ENCODE measurements around the gene SLC12A9.
A peak's percentile ranks its signal among the peaks of the same experiment; 100 is the strongest.

SLC12A9 gene

DNA sequence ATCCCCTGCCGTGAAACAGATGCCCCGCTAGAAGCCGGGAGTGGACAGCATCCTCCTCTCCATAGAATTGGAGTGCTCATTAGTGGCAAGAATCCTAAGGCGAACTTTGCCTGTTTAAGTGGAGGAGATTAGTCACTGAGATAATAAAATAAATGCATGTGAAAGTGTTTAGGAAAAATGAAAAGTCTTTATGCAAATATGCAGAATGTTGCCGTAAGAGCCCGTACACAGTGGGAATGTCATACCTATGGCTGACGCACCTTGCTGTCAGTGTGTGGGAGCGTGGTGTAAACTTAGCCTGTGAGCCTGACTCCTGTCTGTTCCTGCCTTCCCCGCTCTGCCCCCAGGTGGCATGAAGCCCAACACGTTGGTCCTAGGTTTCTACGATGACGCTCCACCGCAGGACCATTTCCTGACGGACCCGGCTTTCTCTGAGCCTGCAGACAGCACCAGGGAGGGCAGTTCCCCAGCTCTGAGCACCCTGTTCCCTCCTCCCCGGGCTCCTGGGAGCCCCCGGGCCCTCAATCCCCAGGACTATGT lies 12.9 kb downstream of the SLC12A9 start:
- Mint-ChIP-seq H3K4me1 (ENCODE audit: low read depth) (peaks cover 12% of the 10 kb centered on the region), H3K27ac (peak overlapping the region; percentile 54), H3K4me3 (peak overlapping the region; percentile 49), H3K27me3 (no peaks in the 10 kb centered on the region), H3K36me3 (peaks cover 3% of the 10 kb centered on the region), H3K9me3 (ENCODE audit: low read depth) (no peaks in the 10 kb centered on the region)

- no peaks in the 10 kb centered on the region for H3K9me3 Mint-ChIP-seq (ENCODE audit: low read depth)
- H3K36me3 Mint-ChIP-seq, result peaks cover 3% of the 10 kb centered on the region
- H3K4me1 Mint-ChIP-seq (ENCODE audit: low read depth), result peaks cover 12% of the 10 kb centered on the region
- peak overlapping the region; percentile 95 for H3K27ac Mint-ChIP-seq
- peak overlapping the region; percentile 93 for H3K4me3 Mint-ChIP-seq
- no peaks in the 10 kb centered on the region for H3K27me3 Mint-ChIP-seq
These were observed 13.6 kb downstream of the SLC12A9 start for GRCh38 chr7:100865938-100866728.

DNA sequence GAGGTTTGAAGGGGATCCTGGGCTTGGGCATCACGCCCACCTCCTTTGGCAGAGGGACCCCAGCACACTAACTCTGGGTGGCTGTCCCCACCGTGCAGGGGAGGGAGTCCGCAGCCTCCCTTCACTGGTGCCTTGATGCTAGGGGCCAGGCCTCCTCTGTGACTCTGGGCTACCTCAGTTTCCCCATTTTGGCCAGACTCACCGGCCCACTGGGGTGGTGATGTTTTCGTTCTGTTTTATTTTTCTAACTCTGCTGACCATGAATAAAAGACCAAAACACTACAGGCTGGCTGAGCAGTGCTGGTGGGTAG lies 14.2 kb downstream of the SLC12A9 start:
- Mint-ChIP-seq H3K4me1 (ENCODE audit: low read depth) (peaks cover 12% of the 10 kb centered on the region), H3K4me3 (peak overlapping the region; percentile 93), H3K27me3 (no peaks in the 10 kb centered on the region), H3K9me3 (ENCODE audit: low read depth) (no peaks in the 10 kb centered on the region), H3K27ac (peak overlapping the region; percentile 95), H3K36me3 (peaks cover 5% of the 10 kb centered on the region)

GRCh38 chr7:100867040-100867775 lies 14.7 kb downstream of the SLC12A9 start, which contains the start of gene TRIP6:
TRIP6 (plus strand) TSS chr7:100867387; CDS start chr7:100867498, 111 bp downstream.
- H3K9me3 Mint-ChIP-seq (ENCODE audit: low read depth), result no peaks in the 10 kb centered on the region
- no peaks in the 10 kb centered on the region for H3K27me3 Mint-ChIP-seq
- peaks cover 5% of the 10 kb centered on the region for H3K36me3 Mint-ChIP-seq
- H3K4me3 Mint-ChIP-seq, result peak within 1 kb of the TSS; percentile 93
- peaks cover 12% of the 10 kb centered on the region for H3K4me1 Mint-ChIP-seq (ENCODE audit: low read depth)
- H3K27ac Mint-ChIP-seq, result peak within 1 kb of the TSS; percentile 95

DNA sequence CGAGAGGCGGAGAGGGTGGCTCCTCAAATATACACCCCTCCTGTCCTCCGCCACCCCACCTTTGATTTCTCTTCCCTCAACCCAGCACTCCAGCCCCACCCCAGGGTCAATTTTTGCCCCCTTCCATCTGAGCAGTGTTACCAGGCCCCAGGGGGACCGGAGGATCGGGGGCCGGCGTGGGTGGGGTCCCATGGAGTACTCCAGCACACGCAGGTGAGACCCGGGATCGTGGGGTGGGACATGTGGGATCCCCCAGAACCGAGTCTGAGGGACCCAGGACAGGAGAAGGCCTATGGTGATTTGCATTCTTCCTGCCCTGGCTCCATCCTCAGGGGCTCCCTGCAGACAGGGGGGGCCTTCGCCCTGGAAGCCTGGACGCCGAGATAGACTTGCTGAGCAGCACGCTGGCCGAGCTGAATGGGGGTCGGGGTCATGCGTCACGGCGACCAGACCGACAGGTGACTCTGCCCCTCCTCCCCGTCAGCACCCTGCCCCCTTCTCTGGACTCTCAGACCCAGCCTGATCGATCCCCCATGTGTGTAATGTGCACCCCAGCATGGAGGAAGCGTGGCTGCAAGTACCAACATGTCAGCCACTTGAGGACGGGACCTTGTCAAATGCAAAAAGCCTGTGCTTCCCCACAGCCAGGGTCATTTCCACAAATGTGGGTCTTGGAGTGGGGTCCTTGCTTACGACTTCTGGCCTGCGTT lies 15.4 kb downstream of the SLC12A9 start:
- Mint-ChIP-seq H3K27me3 (no peaks in the 10 kb centered on the region), H3K4me3 (peak overlapping the region; percentile 78), H3K27ac (peak overlapping the region; percentile 78), H3K9me3 (ENCODE audit: low read depth) (no peaks in the 10 kb centered on the region), H3K36me3 (peaks cover 9% of the 10 kb centered on the region), H3K4me1 (ENCODE audit: low read depth) (peaks cover 12% of the 10 kb centered on the region)

DNA sequence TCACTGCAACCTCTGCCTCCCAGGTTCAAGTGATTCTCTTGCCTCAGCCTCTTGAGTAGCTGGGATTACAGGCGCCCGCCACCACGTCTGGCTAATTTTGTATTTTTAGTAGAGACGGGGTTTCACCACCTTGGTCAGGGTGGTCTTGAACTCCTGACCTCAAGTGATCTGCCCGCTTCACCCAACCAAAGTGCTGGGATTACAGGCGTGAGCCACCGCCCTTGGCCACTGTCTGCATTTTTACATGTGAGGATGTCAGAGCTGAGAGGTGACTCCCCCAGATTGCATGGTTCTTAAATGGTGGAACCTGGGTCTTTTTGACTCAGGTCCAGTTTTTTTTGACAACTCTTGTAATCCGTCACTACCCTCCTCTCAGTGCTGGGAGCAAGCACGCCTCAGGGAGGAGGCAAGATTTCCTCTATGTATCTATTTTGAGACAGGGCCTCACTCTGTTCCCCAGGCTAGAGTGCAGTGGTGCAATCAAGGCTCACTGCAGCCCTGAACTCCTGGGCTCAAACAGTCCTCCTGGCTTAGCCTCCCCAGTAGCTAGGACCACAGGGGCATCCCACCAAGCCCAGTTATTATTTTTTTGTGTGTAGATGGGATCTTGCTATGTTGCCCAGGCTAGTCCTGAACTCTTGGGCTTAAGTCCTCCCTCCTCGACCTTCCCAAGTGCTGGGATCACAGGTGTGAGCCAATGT lies 21.2 kb downstream of the SLC12A9 start:
- Mint-ChIP-seq H3K4me1 (ENCODE audit: low read depth) (peaks cover 36% of the 10 kb centered on the region), H3K36me3 (peaks cover 13% of the 10 kb centered on the region), H3K4me3 (peak overlapping the region; percentile 97), H3K27me3 (no peaks in the 10 kb centered on the region), H3K9me3 (ENCODE audit: low read depth) (no peaks in the 10 kb centered on the region), H3K27ac (peak overlapping the region; percentile 96)

GRCh38 chr7:100874300-100874576 lies 21.7 kb downstream of the SLC12A9 start:
- H3K27ac Mint-ChIP-seq, result peak overlapping the region; percentile 96
- H3K4me3 Mint-ChIP-seq, result peak overlapping the region; percentile 97
- H3K9me3 Mint-ChIP-seq (ENCODE audit: low read depth), result no peaks in the 10 kb centered on the region
- H3K36me3 Mint-ChIP-seq, result peaks cover 13% of the 10 kb centered on the region
- no peaks in the 10 kb centered on the region for H3K27me3 Mint-ChIP-seq
- H3K4me1 Mint-ChIP-seq (ENCODE audit: low read depth), result peaks cover 41% of the 10 kb centered on the region

GRCh38 chr7:100874577-100875355 lies 22.3 kb downstream of the SLC12A9 start, which contains the start of gene SRRT:
SRRT (plus strand) TSS chr7:100875103; CDS start chr7:100875591, 488 bp downstream.
- Mint-ChIP-seq H3K4me1 (ENCODE audit: low read depth) (peaks cover 46% of the 10 kb centered on the region), H3K27ac (peak within 1 kb of the TSS; percentile 96), H3K36me3 (peaks cover 13% of the 10 kb centered on the region), H3K4me3 (peak within 1 kb of the TSS; percentile 97), H3K9me3 (ENCODE audit: low read depth) (no peaks in the 10 kb centered on the region), H3K27me3 (no peaks in the 10 kb centered on the region)

- Mint-ChIP-seq H3K4me3 (peak overlapping the region; percentile 97), H3K4me1 (ENCODE audit: low read depth) (peaks cover 49% of the 10 kb centered on the region), H3K27me3 (no peaks in the 10 kb centered on the region), H3K27ac (peak overlapping the region; percentile 96), H3K9me3 (ENCODE audit: low read depth) (no peaks in the 10 kb centered on the region), H3K36me3 (peaks cover 13% of the 10 kb centered on the region)
These were observed 22.8 kb downstream of the SLC12A9 start for GRCh38 chr7:100875356-100875751.

- H3K4me3 Mint-ChIP-seq, result peak overlapping the region; percentile 25
- no peaks in the 10 kb centered on the region for H3K9me3 Mint-ChIP-seq (ENCODE audit: low read depth)
- peaks cover 7% of the 10 kb centered on the region for H3K36me3 Mint-ChIP-seq
- H3K4me1 Mint-ChIP-seq (ENCODE audit: low read depth), result peaks cover 52% of the 10 kb centered on the region
- no peaks in the 10 kb centered on the region for H3K27me3 Mint-ChIP-seq
- peak overlapping the region; percentile 34 for H3K27ac Mint-ChIP-seq
These were observed 25.5 kb downstream of the SLC12A9 start for GRCh38 chr7:100878013-100878412.

DNA sequence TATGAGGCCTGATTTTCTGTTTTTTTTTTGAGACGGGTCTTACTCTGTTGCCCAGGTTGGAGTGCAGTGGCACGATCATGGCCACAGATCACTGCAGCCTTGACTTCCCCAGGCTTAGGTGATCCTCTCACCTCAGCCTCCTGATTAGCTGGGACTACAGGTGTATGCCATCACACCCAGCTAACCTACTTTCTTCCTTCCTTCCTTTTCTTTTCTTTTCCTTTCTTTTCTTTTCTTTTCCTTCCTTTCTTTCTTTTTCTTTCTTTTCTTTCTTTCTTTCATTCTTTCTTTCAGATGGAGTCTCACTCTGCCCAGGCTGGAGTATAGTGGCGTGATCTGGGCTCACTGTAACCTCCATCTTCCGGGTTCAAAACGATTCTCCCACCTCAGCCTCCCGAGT lies 26.2 kb downstream of the SLC12A9 start:
- Mint-ChIP-seq H3K27me3 (no peaks in the 10 kb centered on the region), H3K9me3 (ENCODE audit: low read depth) (no peaks in the 10 kb centered on the region), H3K27ac (peak overlapping the region; percentile 55), H3K36me3 (peaks cover 4% of the 10 kb centered on the region), H3K4me3 (peak overlapping the region; percentile 25), H3K4me1 (ENCODE audit: low read depth) (peaks cover 54% of the 10 kb centered on the region)

DNA sequence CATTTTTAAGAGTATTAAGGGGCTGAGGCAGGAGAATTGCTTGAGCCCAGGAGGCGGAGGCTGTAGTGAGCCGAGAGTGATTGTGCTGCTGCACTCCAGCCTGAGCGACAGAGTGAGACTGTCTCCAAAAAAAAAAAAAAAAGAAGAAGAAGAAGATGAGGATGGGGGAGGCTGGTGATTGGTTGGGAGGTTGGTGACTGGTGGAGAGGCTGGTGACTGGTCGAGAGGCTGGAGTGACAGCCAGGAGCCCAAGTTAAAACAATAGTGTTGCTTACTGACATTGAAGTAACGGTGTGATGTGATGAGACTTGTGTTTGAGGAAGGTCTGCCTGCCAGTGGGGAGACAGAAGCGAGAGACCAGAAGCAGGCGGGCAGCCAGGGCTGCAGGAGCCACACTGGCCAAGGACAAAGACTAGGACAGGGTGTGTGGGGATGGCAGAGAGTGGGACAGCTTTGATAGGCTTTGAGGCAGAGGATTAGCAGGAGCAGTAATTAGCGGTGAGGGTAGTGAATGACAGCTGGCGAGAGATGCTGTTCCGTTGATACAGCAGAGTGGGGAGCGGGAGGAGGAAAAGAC lies 27.3 kb downstream of the SLC12A9 start:
- peaks cover 49% of the 10 kb centered on the region for H3K4me1 Mint-ChIP-seq (ENCODE audit: low read depth)
- no peaks in the 10 kb centered on the region for H3K9me3 Mint-ChIP-seq (ENCODE audit: low read depth)
- H3K27ac Mint-ChIP-seq, result peak overlapping the region; percentile 70

GRCh38 chr7:100880645-100881044 lies 28.1 kb downstream of the SLC12A9 start:
- H3K36me3 Mint-ChIP-seq, result peaks cover 7% of the 10 kb centered on the region
- H3K9me3 Mint-ChIP-seq (ENCODE audit: low read depth), result no peaks in the 10 kb centered on the region
- no peak overlapping the region for H3K27ac Mint-ChIP-seq
- H3K4me3 Mint-ChIP-seq, result peak overlapping the region; percentile 31
- H3K4me1 Mint-ChIP-seq (ENCODE audit: low read depth), result peaks cover 48% of the 10 kb centered on the region
- no peaks in the 10 kb centered on the region for H3K27me3 Mint-ChIP-seq

More for the DNA sequence above, 27.3 kb downstream of the SLC12A9 start:
- Mint-ChIP-seq H3K4me3 (peak overlapping the region; percentile 24), H3K36me3 (peaks cover 6% of the 10 kb centered on the region), H3K27me3 (no peaks in the 10 kb centered on the region)

Data from activated naive CD8-positive, alpha-beta T cell (primary cell).